Hepatocyte (in vitro differentiated cells): Measurements from ENCODE around the gene MICAL3. TPM values are rescaled to one million over a fixed set of nuclear protein-coding genes. Genes with fewer than 3 reads are reported as not detected.

Experiments
- DNase-seq: peaks from one replicate; pipeline ENCODE4 v3.0.0-alpha.2; 2016; ENCODE audit warnings: low spot score
- H2AFZ ChIP-seq: fragments of 200-600 bp; sonication (generic); 2 replicates; pipeline ENCODE4 v1.6.0; 2016; ENCODE audit warnings: antibody characterized with exemption, mild to moderate bottlenecking
- H3K27ac ChIP-seq: fragments of 200-600 bp; sonication (generic); 2 replicates; pipeline ENCODE4 v1.5.1; 2016; ENCODE audit warnings: mild to moderate bottlenecking
- H3K27me3 ChIP-seq: fragments of 200-600 bp; sonication (generic); 2 replicates; pipeline ENCODE4 v1.6.1; 2016
- H3K36me3 ChIP-seq: fragments of 200-600 bp; sonication (generic); replicated peaks from 2 replicates; pipeline ENCODE4 v1.5.1; 2016; ENCODE audit warnings: low read depth; ENCODE audit not compliant: insufficient read depth
- H3K4me1 ChIP-seq: fragments of 200-600 bp; sonication (generic); 2 replicates; pipeline ENCODE4 v1.5.1; 2016; ENCODE audit warnings: mild to moderate bottlenecking, moderate library complexity; ENCODE audit not compliant: insufficient read depth
- H3K4me2 ChIP-seq: fragments of 200-600 bp; sonication (generic); 2 replicates; pipeline ENCODE4 v1.6.0; 2016
- H3K4me3 ChIP-seq: fragments of 200-600 bp; sonication (generic); 2 replicates; pipeline ENCODE4 v1.5.1; 2016; ENCODE audit warnings: mild to moderate bottlenecking
- H3K79me2 ChIP-seq: fragments of 200-600 bp; sonication (generic); 2 replicates; pipeline ENCODE4 v1.6.0; 2017; ENCODE audit warnings: mild to moderate bottlenecking
- H3K9me2 ChIP-seq: fragments of 200-600 bp; sonication (generic); replicated peaks from 2 replicates; pipeline ENCODE4 v1.6.0; 2017; ENCODE audit warnings: mild to moderate bottlenecking; ENCODE audit not compliant: insufficient read depth
- H3K9me3 ChIP-seq: fragments of 200-600 bp; sonication (generic); 2 replicates; pipeline ENCODE4 v1.5.1; 2016; ENCODE audit warnings: low read depth, mild to moderate bottlenecking
- H4K20me1 ChIP-seq: fragments of 200-600 bp; sonication (generic); 2 replicates; pipeline ENCODE4 v1.6.0; 2016; ENCODE audit warnings: mild to moderate bottlenecking; ENCODE audit not compliant: insufficient read depth, poor library complexity, severe bottlenecking
- EZH2 ChIP-seq: fragments of 200-600 bp; sonication (generic); IDR thresholded peaks from 2 replicates; pipeline ENCODE4 v1.6.1; 2016; ENCODE audit warnings: antibody characterized with exemption, mild to moderate bottlenecking, borderline replicate concordance
- EZH2phosphoT487 ChIP-seq: fragments of 200-600 bp; sonication (generic); IDR thresholded peaks from one replicate; pipeline ENCODE4 v1.6.1; 2018; ENCODE audit warnings: antibody characterized with exemption, mild to moderate bottlenecking, low read depth, moderate library complexity; ENCODE audit not compliant: unreplicated experiment, severe bottlenecking
- WGBS: methylation state at CpG from one replicate; pipeline ENCODE4 v1.1.6; 2016; ENCODE audit warnings: low lambda C conversion rate; ENCODE audit errors: missing lambda C conversion rate; 5-methylcytosine and 5-hydroxymethylcytosine counted together
- polyA plus RNA-seq: library from polyadenylated mRNA; unstranded; fragments of >200 nt; fragmentation: Nextera tagmentation; extraction: Ambion mirVana; gene quantifications from 2 replicates; pipeline ENCODE4 v1.2.1, GENCODE V29; 2016
- total RNA-seq: library from RNA; depleted of rRNA; stranded (reverse); fragments of >200 nt; gene quantifications from 2 replicates; pipeline ENCODE4 v1.2.3, GENCODE V29; 2014
- TF ChIP-seq, protein P1 (sequence below): fragments of 200-600 bp; sonication (generic); IDR thresholded peaks from 2 replicates; pipeline ENCODE4 v1.5.1; 2016; ENCODE audit warnings: antibody characterized with exemption, mild to moderate bottlenecking; ENCODE audit not compliant: poor library complexity

The MICAL3 gene
- total and polyA plus RNA-seq, 2 experiments from 2014 or later: 4.6 to 22.7 TPM

DNA sequence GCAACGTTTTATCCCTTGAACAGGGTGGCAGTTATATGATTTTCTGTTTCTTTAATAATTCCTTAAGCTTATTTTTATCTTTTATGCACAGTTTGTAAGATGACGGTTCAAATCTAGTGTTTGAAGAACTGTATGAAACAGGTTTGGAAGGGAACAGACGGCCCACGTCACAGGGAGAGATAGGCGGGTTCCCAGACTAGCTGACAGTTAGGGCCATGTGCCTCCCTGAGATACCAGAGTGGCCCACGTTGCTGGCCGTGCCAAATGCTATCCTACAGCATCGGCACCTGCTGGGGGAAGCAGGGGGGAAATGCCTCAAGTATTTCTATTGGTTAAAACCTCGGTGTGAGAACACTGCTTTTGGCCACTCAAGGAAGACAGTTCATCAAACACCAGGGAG lies 199.9 kb downstream of the MICAL3 start:
- Histone ChIP-seq H3K4me3 (no peak overlapping the region), H3K9me2 (no peaks in the 10 kb centered on the region), H3K4me1 (no peaks in the 10 kb centered on the region), H3K27me3 (no peaks in the 10 kb centered on the region), H2AFZ (no peak overlapping the region), H3K36me3 (no peaks in the 10 kb centered on the region), H4K20me1 (no peaks in the 10 kb centered on the region), H3K4me2 (no peak overlapping the region), H3K79me2 (no peaks in the 10 kb centered on the region), H3K27ac (no peak overlapping the region), H3K9me3 (no peaks in the 10 kb centered on the region)
- DNase-seq: no peak
- TF ChIP-seq, protein P1, sequence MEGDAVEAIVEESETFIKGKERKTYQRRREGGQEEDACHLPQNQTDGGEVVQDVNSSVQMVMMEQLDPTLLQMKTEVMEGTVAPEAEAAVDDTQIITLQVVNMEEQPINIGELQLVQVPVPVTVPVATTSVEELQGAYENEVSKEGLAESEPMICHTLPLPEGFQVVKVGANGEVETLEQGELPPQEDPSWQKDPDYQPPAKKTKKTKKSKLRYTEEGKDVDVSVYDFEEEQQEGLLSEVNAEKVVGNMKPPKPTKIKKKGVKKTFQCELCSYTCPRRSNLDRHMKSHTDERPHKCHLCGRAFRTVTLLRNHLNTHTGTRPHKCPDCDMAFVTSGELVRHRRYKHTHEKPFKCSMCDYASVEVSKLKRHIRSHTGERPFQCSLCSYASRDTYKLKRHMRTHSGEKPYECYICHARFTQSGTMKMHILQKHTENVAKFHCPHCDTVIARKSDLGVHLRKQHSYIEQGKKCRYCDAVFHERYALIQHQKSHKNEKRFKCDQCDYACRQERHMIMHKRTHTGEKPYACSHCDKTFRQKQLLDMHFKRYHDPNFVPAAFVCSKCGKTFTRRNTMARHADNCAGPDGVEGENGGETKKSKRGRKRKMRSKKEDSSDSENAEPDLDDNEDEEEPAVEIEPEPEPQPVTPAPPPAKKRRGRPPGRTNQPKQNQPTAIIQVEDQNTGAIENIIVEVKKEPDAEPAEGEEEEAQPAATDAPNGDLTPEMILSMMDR: no peak
- TF ChIP-seq EZH2: no peak
- TF ChIP-seq EZH2phosphoT487: no peak
- 91% methylated on average over 9 of the region's 9 CpGs for WGBS

- H3K4me3 ChIP-seq: no peak overlapping the region
- H3K36me3 ChIP-seq: no peaks in the 10 kb centered on the region
- no peak overlapping the region for H2AFZ ChIP-seq
- no peaks in the 10 kb centered on the region for H3K9me2 ChIP-seq
- H4K20me1 ChIP-seq: no peaks in the 10 kb centered on the region
- no peaks in the 10 kb centered on the region for H3K79me2 ChIP-seq
- TF ChIP-seq, protein P1: no peak
- TF ChIP-seq EZH2phosphoT487: no peak
- no peak for TF ChIP-seq EZH2
- H3K4me2 ChIP-seq: no peak overlapping the region
- H3K4me1 ChIP-seq: no peaks in the 10 kb centered on the region
- H3K27me3 ChIP-seq: no peaks in the 10 kb centered on the region
- DNase-seq: no peak
- 97% methylated on average over 13 of the region's 15 CpGs for WGBS
- no peak overlapping the region for H3K27ac ChIP-seq
- H3K9me3 ChIP-seq: no peaks in the 10 kb centered on the region
Observed at GRCh38 chr22:17823964-17824363, 200.4 kb downstream of the MICAL3 start.

- Histone ChIP-seq H2AFZ (no peak overlapping the region), H3K36me3 (no peaks in the 10 kb centered on the region), H3K9me2 (no peaks in the 10 kb centered on the region), H3K27me3 (no peaks in the 10 kb centered on the region), H3K9me3 (no peaks in the 10 kb centered on the region), H4K20me1 (no peaks in the 10 kb centered on the region), H3K79me2 (no peaks in the 10 kb centered on the region), H3K4me2 (no peak overlapping the region), H3K27ac (no peak overlapping the region), H3K4me3 (no peak overlapping the region), H3K4me1 (no peaks in the 10 kb centered on the region)
- TF ChIP-seq, protein P1: no peak
- no peak for TF ChIP-seq EZH2phosphoT487
- TF ChIP-seq EZH2: no peak
- DNase-seq: no peak
- WGBS: 97% methylated on average over 3 of the region's 4 CpGs
Observed at GRCh38 chr22:17823226-17823625, 201.1 kb downstream of the MICAL3 start.

DNA sequence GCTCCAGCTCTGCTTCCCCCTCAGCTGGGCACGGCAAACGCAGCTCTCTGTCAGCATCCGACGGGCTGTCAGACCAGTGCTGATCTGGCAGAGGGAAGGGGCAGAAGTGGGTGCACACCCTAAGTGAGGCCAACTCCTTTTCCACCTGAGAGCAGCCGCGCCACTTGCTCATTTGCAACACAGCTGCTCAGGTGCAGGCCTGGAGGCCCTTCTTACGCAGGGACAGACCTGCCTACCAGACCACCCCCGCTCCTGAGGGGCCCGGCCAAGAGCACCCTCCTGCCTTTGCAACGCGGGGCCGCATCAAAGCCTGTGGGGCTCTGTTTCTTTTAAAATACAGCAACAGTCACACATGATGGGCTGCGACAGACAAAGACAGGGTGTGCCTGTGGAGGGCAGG lies 202.3 kb downstream of the MICAL3 start:
- no peak overlapping the region for H3K27ac ChIP-seq
- DNase-seq: no peak
- WGBS: 97% methylated on average over 13 of the region's 13 CpGs
- H3K9me3 ChIP-seq: no peaks in the 10 kb centered on the region
- H3K79me2 ChIP-seq: no peaks in the 10 kb centered on the region
- H3K4me3 ChIP-seq: no peak overlapping the region
- no peak for TF ChIP-seq EZH2phosphoT487
- TF ChIP-seq, protein P1: no peak
- no peak for TF ChIP-seq EZH2
- no peaks in the 10 kb centered on the region for H3K4me1 ChIP-seq
- H4K20me1 ChIP-seq: no peaks in the 10 kb centered on the region
- H3K4me2 ChIP-seq: no peak overlapping the region
- H3K36me3 ChIP-seq: no peaks in the 10 kb centered on the region
- H2AFZ ChIP-seq: no peak overlapping the region
- no peaks in the 10 kb centered on the region for H3K9me2 ChIP-seq
- no peaks in the 10 kb centered on the region for H3K27me3 ChIP-seq
